Measurements from ENCODE around the gene MGA. TPM values are rescaled to one million over a fixed set of nuclear protein-coding genes. Genes with fewer than 3 reads are reported as not detected.

MGA gene
- total RNA-seq, 1 donor from 2014 or later, result 71.4 TPM

- TF ChIP-seq CTCF (IDR thresholded peaks at IDR 0.05; ENCODE audit: unreplicated experiment), result no peak
- no peaks in the 10 kb centered on the region for H3K36me3 Mint-ChIP-seq
- H3K27me3 Mint-ChIP-seq (ENCODE audit: low read depth), result no peaks in the 10 kb centered on the region
- H3K4me1 Mint-ChIP-seq, result peaks cover 50% of the 10 kb centered on the region
- DNase-seq (ENCODE audit: low spot score in 2 of 2, unreplicated experiment in 2 of 2), result no peak
- no peak overlapping the region for H3K27ac Mint-ChIP-seq
- H3K4me3 Mint-ChIP-seq, result no peak overlapping the region
- H3K9me3 Mint-ChIP-seq, result no peaks in the 10 kb centered on the region
Measured at GRCh38 chr15:41780266-41780665, 120.1 kb downstream of the MGA start.

GRCh38 chr15:41780727-41781126 is 120.5 kb downstream of the MGA start:
- Mint-ChIP-seq H3K9me3 (no peaks in the 10 kb centered on the region), H3K4me3 (no peak overlapping the region), H3K27me3 (ENCODE audit: low read depth) (no peaks in the 10 kb centered on the region), H3K4me1 (peaks cover 45% of the 10 kb centered on the region), H3K27ac (no peak overlapping the region), H3K36me3 (no peaks in the 10 kb centered on the region)
- no peak for DNase-seq (ENCODE audit: low spot score in 2 of 2, unreplicated experiment in 2 of 2)
- TF ChIP-seq CTCF (IDR thresholded peaks at IDR 0.05; ENCODE audit: unreplicated experiment), result no peak

- peaks cover 30% of the 10 kb centered on the region for H3K4me1 Mint-ChIP-seq
- H3K9me3 Mint-ChIP-seq, result no peaks in the 10 kb centered on the region
- TF ChIP-seq CTCF (IDR thresholded peaks at IDR 0.05; ENCODE audit: unreplicated experiment), result no peak
- no peak overlapping the region for H3K4me3 Mint-ChIP-seq
- H3K27me3 Mint-ChIP-seq (ENCODE audit: low read depth), result no peaks in the 10 kb centered on the region
- H3K36me3 Mint-ChIP-seq, result no peaks in the 10 kb centered on the region
- DNase-seq (ENCODE audit: low spot score in 2 of 2, unreplicated experiment in 2 of 2), result no peak
- H3K27ac Mint-ChIP-seq, result no peak overlapping the region
Measured at GRCh38 chr15:41782371-41783282, 122.4 kb downstream of the MGA start.

- H3K27ac Mint-ChIP-seq, result no peak overlapping the region
- H3K4me1 Mint-ChIP-seq, result peaks cover 26% of the 10 kb centered on the region
- H3K9me3 Mint-ChIP-seq, result no peaks in the 10 kb centered on the region
- TF ChIP-seq CTCF (IDR thresholded peaks at IDR 0.05; ENCODE audit: unreplicated experiment), result no peak
- H3K27me3 Mint-ChIP-seq (ENCODE audit: low read depth), result no peaks in the 10 kb centered on the region
- H3K36me3 Mint-ChIP-seq, result no peaks in the 10 kb centered on the region
- DNase-seq (ENCODE audit: low spot score in 2 of 2, unreplicated experiment in 2 of 2), result no peak
- no peak overlapping the region for H3K4me3 Mint-ChIP-seq
Measured at GRCh38 chr15:41783296-41783695, 123.1 kb downstream of the MGA start.

GRCh38 chr15:41788262-41788661 is 128.1 kb downstream of the MGA start:
- Mint-ChIP-seq H3K9me3 (no peaks in the 10 kb centered on the region), H3K4me3 (no peak overlapping the region), H3K4me1 (peaks cover 37% of the 10 kb centered on the region), H3K27me3 (ENCODE audit: low read depth) (no peaks in the 10 kb centered on the region), H3K36me3 (no peaks in the 10 kb centered on the region), H3K27ac (peak overlapping the region; percentile 10)
- DNase-seq (ENCODE audit: low spot score in 2 of 2, unreplicated experiment in 2 of 2), result no peak
- TF ChIP-seq CTCF (IDR thresholded peaks at IDR 0.05; ENCODE audit: unreplicated experiment), result no peak

Measured in mesothelial cell of epicardium (in vitro differentiated cells).